Upper lobe of left lung (tissue), 4 donors: ENCODE results near the gene TCF7L2.

Experiments used
- CTCF ChIP-seq, 6 experiments: fragments of 450-650 bp in 4 of 6; fragments of 200-600 bp in 2 of 6; sonication (generic) in 2 of 6; IDR thresholded peaks; one replicate each; pipeline ENCODE4 v1.5.1; 2016 to 2019; ENCODE audit warnings: antibody characterized with exemption in 6 of 6
- EP300 ChIP-seq, 4 donors: sonication (generic); formaldehyde crosslinking; IDR thresholded peaks; one replicate each; pipeline ENCODE4 v1.5.1; 2017; ENCODE audit warnings: antibody characterized with exemption in 4 of 4, control low read depth in 2 of 4
- POLR2A ChIP-seq, 4 donors: fragments of 450-650 bp; IDR thresholded peaks; one replicate each; pipeline ENCODE4 v1.5.1; 2016 to 2017; ENCODE audit warnings: antibody characterized with exemption in 4 of 4, mild to moderate bottlenecking in 2 of 4
- POLR2AphosphoS5 ChIP-seq, 2 donors: sonication (generic); formaldehyde crosslinking; IDR thresholded peaks; one replicate each; pipeline ENCODE4 v1.5.1; 2017; ENCODE audit warnings: antibody characterized with exemption in 2 of 2

GRCh38 chr10:112989826-112990225 lies 39.8 kb downstream of the TCF7L2 start:
- TF ChIP-seq EP300 (IDR thresholded peaks at IDR 0.05) (no peak), CTCF (IDR thresholded peaks at IDR 0.05) (no peak), POLR2AphosphoS5 (IDR thresholded peaks at IDR 0.05) (no peak), POLR2A (IDR thresholded peaks at IDR 0.05) (no peak)
